HG03066 (cell line): Measurements from ENCODE around the gene ARHGDIG.

Experiments used
- ATAC-seq: cut with Tn5 transposase; IDR thresholded peaks from one replicate; pipeline ENCODE4 v1.9.1; 2021; ENCODE audit warnings: low read depth; ENCODE audit not compliant: unreplicated experiment

The ARHGDIG gene

GRCh38 chr16:279531-279930 is 860 bp upstream of the ARHGDIG start:
- ATAC-seq, result no peak

- no peak for ATAC-seq
Observed at GRCh38 chr16:280005-280460, 358 bp upstream of the ARHGDIG start.

GRCh38 chr16:280991-281659 is 734 bp downstream of the ARHGDIG start:
- ATAC-seq, result no peak

GRCh38 chr16:281660-282255 is 1.4 kb downstream of the ARHGDIG start:
- ATAC-seq, result no peak

- ATAC-seq, result no peak
Observed at GRCh38 chr16:282491-282890, 2.1 kb downstream of the ARHGDIG start.

GRCh38 chr16:283033-283805 is 2.8 kb downstream of the ARHGDIG start, which contains the start of gene PDIA2:
Gene PDIA2, plus strand, starts transcription at chr16:283164. Its CDS starts 6 bp downstream, at chr16:283170.
- ATAC-seq, result no peak

- no peak for ATAC-seq
Observed at GRCh38 chr16:284204-285120, 4.1 kb downstream of the ARHGDIG start.

- no peak for ATAC-seq
Observed at GRCh38 chr16:285146-286055, 5.0 kb downstream of the ARHGDIG start.

GRCh38 chr16:286491-287297 is 6.3 kb downstream of the ARHGDIG start:
- ATAC-seq, result no peak

GRCh38 chr16:287298-287811 is 7.0 kb downstream of the ARHGDIG start:
- ATAC-seq, result no peak

- no peak for ATAC-seq
Observed at GRCh38 chr16:287981-288920, 7.9 kb downstream of the ARHGDIG start.

- no peak for ATAC-seq
Observed at GRCh38 chr16:289395-289997, 9.1 kb downstream of the ARHGDIG start.

- no peak for ATAC-seq
Observed at GRCh38 chr16:290015-290680, 9.8 kb downstream of the ARHGDIG start.

GRCh38 chr16:290681-291405 is 10.5 kb downstream of the ARHGDIG start:
- no peak for ATAC-seq

- no peak for ATAC-seq
Observed at GRCh38 chr16:291539-291938, 11.1 kb downstream of the ARHGDIG start.
